ENCODE results near the gene TXNDC5.

GRCh38 chr6:7900621-7901020, 10.0 kb downstream of the TXNDC5 start:
- TF ChIP-seq REST (IDR thresholded peaks at IDR 0.05; ENCODE audit: insufficient read depth in 1 of 2, low read depth in 2 of 2, low read length in 1 of 2) (no peak), CTCF (IDR thresholded peaks at IDR 0.05) (no peak), POLR2AphosphoS5 (IDR thresholded peaks at IDR 0.05; ENCODE audit: low read depth, low read length) (no peak), SIN3A (IDR thresholded peaks at IDR 0.05; ENCODE audit: borderline replicate concordance, insufficient read depth, low read depth, low read length) (no peak)
